ENCODE results near the gene NTM. TPM values are rescaled to one million over a fixed set of nuclear protein-coding genes. Genes with fewer than 3 reads are reported as not detected.

NTM gene
- total and polyA plus RNA-seq, 2 donors (not counting 3 experiments of a cell fraction or from before 2014, with no cell fraction given), result 1.00 to 1.1 TPM

DNA sequence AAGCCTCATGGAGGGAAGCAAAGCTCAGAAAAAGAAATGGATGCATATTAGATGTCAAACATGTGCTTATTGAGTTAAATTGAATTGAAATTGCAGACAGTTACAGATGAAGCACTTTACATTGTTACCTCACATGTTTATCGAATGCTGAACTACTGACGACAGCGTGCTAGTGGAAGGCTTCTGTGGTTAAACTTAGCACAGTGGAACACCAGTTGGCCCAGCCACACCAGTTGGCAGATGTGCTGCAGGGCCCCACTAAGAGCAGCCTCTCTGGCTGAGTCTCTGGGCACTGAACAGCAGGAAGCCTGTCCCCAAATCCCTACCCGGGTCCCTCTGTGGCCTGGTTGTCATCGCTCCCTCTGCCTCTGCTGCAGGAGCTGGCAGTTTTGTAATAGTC lies 242.1 kb downstream of the NTM start:
- H3K9ac ChIP-seq (replicated peaks; ENCODE audit: extremely low read depth, insufficient read depth, low read length), result no peak overlapping the region
- POLR2A ChIA-PET, result no interaction called here
- H3K27ac ChIP-seq (ENCODE audit: insufficient read depth, low read depth, low read length), result no peak overlapping the region
- TF ChIP-seq GATA2 (IDR thresholded peaks at IDR 0.05; ENCODE audit: insufficient read depth, insufficient read length, low read depth, low read length) (no peak), JUN (IDR thresholded peaks at IDR 0.05; ENCODE audit: borderline replicate concordance, insufficient read depth, insufficient read length, low read depth) (no peak), MYC (IDR thresholded peaks at IDR 0.05; ENCODE audit: low read depth, low read length) (no peak), EZH2 (IDR thresholded peaks at IDR 0.05; ENCODE audit: borderline replicate concordance, low read depth, low read length, severe bottlenecking) (no peak), POLR2AphosphoS5 (IDR thresholded peaks at IDR 0.05; ENCODE audit: insufficient read depth, low read depth, low read length) (no peak), FOS (IDR thresholded peaks at IDR 0.05; ENCODE audit: borderline replicate concordance, insufficient read depth, low read length) (no peak), POLR2A (IDR thresholded peaks at IDR 0.05; ENCODE audit: low read depth, low read length) (no peak)
- TF ChIP-seq, protein P1, sequence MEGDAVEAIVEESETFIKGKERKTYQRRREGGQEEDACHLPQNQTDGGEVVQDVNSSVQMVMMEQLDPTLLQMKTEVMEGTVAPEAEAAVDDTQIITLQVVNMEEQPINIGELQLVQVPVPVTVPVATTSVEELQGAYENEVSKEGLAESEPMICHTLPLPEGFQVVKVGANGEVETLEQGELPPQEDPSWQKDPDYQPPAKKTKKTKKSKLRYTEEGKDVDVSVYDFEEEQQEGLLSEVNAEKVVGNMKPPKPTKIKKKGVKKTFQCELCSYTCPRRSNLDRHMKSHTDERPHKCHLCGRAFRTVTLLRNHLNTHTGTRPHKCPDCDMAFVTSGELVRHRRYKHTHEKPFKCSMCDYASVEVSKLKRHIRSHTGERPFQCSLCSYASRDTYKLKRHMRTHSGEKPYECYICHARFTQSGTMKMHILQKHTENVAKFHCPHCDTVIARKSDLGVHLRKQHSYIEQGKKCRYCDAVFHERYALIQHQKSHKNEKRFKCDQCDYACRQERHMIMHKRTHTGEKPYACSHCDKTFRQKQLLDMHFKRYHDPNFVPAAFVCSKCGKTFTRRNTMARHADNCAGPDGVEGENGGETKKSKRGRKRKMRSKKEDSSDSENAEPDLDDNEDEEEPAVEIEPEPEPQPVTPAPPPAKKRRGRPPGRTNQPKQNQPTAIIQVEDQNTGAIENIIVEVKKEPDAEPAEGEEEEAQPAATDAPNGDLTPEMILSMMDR (IDR thresholded peaks at IDR 0.05; ENCODE audit: extremely low read depth in 1 of 2, insufficient read depth in 1 of 2, low read depth in 1 of 2, low read length in 2 of 2), result no peak
- TF ChIP-seq, protein P2, sequence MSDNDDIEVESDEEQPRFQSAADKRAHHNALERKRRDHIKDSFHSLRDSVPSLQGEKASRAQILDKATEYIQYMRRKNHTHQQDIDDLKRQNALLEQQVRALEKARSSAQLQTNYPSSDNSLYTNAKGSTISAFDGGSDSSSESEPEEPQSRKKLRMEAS (IDR thresholded peaks at IDR 0.05; ENCODE audit: insufficient read depth, insufficient read length), result no peak
- no peaks in the 10 kb centered on the region for H3K4me1 ChIP-seq (ENCODE audit: control insufficient read depth, extremely low read depth, insufficient read depth, low read length)
- no peaks in the 10 kb centered on the region for H3K79me2 ChIP-seq (ENCODE audit: control insufficient read depth, insufficient read depth, low read length)
- intact Hi-C loops (cut with micrococcal nuclease), result no loop called here
- no peaks in the 10 kb centered on the region for H3K27me3 ChIP-seq (ENCODE audit: control insufficient read depth in 2 of 2, insufficient read depth in 2 of 2, low read length in 2 of 2)
- H3K36me3 ChIP-seq (ENCODE audit: control insufficient read depth in 2 of 2, extremely low read depth in 1 of 2, insufficient read depth in 2 of 2, low read length in 2 of 2), result no peaks in the 10 kb centered on the region
- no peaks in the 10 kb centered on the region for H3K9me1 ChIP-seq (replicated peaks; ENCODE audit: control insufficient read depth, extremely low read depth, insufficient read depth, low read length)
- CTCF ChIA-PET, result no interaction called here
- no peak overlapping the region for H2AFZ ChIP-seq (ENCODE audit: low read depth, low read length)
- no peaks in the 10 kb centered on the region for H3K9me3 ChIP-seq (replicated peaks; ENCODE audit: control insufficient read depth, insufficient read depth, low read length)
- dilution Hi-C loops (cut with MboI; ENCODE audit: extremely low pct_ligation_motif_present, low sequenced_read_pairs), result no loop called here
- H4K20me1 ChIP-seq (replicated peaks; ENCODE audit: control insufficient read depth, extremely low read depth, insufficient read depth, low read length), result no peaks in the 10 kb centered on the region
- FAIRE-seq (no peak), DNase-seq (ENCODE audit: low read depth, low spot score) (no peak)
- no peak overlapping the region for H3K4me3 ChIP-seq (replicated peaks in 1 of 3; ENCODE audit: insufficient read depth in 1 of 3, low read depth in 1 of 3, low read length in 3 of 3)
- no TSS peak for BruUV-seq (replicated peaks)
- no peak overlapping the region for H3K4me2 ChIP-seq (ENCODE audit: insufficient read depth, low read length)

All from endothelial cell of umbilical vein (primary cell).